ENCODE measurements around the gene RNF180. TPM values are rescaled to one million over a fixed set of nuclear protein-coding genes. Genes with fewer than 3 reads are reported as not detected.

Gene RNF180, protein sequence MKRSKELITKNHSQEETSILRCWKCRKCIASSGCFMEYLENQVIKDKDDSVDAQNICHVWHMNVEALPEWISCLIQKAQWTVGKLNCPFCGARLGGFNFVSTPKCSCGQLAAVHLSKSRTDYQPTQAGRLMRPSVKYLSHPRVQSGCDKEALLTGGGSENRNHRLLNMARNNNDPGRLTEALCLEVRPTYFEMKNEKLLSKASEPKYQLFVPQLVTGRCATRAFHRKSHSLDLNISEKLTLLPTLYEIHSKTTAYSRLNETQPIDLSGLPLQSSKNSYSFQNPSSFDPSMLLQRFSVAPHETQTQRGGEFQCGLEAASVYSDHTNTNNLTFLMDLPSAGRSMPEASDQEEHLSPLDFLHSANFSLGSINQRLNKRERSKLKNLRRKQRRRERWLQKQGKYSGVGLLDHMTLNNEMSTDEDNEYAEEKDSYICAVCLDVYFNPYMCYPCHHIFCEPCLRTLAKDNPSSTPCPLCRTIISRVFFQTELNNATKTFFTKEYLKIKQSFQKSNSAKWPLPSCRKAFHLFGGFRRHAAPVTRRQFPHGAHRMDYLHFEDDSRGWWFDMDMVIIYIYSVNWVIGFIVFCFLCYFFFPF
- total RNA-seq, result 11.0 TPM
- long read RNA-seq, partial matches to known transcripts, result 0 of 1 reads
- long read RNA-seq, other reads (novel, unspliced or antisense), result 1 of 1 reads

DNA sequence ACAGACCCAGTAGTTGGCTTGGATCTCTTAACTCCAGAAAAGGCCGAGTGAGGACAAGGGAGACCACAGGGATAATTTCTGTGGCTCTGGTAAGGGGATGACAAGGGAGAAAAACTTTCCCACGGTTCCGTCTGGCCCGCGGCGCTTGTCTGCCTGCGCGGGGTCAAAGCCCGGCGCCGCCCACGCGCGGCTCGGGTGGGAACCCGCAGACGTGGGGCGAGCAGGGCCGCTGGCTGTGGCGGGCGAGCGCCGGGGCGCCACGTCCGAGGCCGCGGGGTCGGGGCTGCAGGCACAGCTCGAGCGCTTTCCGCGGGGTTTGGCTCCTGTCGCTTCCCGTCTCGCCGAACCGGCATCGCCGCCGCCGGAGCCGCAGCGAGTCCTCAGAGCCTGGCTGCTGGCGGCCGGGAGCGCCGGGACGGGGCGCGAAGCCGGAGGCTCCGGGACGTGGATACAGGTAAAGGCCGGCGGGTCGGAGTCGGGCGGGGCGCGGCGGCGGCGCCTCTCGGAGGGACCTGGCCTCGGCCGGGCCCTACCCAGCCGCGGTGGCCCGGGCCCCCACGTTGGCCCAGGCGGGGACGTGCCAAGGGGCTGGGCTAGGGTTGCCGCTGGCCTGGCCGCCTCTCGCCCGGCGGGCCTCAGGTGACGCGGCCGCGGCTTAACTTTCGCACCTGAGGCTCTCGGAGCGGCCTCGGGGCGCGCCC lies at the start of gene RNF180:
RNF180 (plus strand) TSS at position 344 of the 701 bp plus-strand sequence. CDS start 34,965 bp downstream, outside the sequence.
- DNase-seq (ENCODE audit: missing footprints) (peak; percentile 76), ATAC-seq (peak; percentile 90)
- intact Hi-C loops (cut with DNase I), result no loop called here

DNA sequence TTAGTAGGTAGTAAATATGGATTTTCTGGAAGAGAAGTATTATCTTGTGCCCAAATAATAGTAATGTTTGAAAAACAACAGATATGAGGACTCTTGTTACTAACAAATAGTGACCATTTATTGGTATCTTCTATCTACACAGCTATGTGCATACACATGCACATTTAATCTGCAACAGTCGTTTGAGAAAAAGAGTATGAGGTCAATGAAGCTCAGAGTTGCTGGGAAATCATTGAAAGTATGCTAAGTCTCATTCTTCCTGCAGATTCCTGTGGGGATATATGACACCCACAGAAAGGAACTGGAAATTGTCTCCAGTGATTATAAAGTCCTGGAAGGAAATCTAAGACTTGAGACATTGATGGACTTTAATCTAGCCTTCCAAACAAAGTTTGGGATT lies 40.1 kb upstream of the RNF180 start:
- intact Hi-C loops (cut with DNase I), result no loop called here
- DNase-seq (ENCODE audit: missing footprints) (no peak), ATAC-seq (no peak)

DNA sequence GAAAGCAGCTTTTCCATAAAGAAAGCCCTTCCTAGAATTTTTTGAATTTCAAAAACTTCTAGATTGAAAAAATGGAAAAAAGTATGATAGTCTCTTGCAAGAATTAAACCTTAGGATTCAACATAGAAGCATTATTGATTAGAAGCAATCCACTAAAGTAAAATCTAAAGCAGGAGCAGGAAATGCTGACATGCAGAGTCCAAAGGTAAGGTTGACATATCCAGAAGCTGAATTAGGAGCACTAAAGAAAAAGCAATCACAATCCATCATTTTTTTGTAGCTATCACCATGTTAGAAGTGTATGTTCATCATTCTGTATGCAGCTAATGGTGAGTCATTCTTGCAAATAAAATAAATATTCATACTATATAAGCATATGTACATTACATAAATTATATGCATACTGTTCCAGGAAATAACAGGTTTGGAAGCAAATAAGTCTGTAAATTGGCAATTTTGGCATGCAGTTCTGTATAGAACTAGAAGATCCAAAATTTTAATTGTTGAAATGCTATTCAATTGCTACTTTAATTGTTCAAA lies 39.4 kb upstream of the RNF180 start:
- no peak for ATAC-seq
- intact Hi-C loops (cut with DNase I), result no loop called here
- no peak for DNase-seq (ENCODE audit: missing footprints)

DNA sequence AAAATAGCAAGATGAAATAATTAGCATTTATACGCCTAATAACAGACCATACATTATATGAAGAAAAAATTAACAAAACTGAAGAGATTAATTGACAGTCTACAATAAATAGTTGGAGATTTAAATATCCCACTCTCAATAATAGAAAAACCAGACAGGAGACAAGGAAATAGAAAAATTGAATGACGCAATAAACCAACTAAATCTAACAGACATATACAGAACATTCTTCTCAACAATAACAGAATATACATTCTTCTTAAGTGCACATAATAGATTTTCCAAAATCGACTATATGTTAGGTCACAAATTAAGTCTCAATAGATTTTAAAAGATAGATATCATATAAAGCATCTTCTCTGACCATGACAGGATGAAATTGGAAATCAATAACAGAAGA lies 25.6 kb upstream of the RNF180 start:
- DNase-seq (ENCODE audit: missing footprints) (no peak), ATAC-seq (no peak)
- intact Hi-C loops (cut with DNase I), result loop anchor here (10.0 kb wide), 1 partner anchor 645 kb away; no protein-coding TSS in a partner anchor

DNA sequence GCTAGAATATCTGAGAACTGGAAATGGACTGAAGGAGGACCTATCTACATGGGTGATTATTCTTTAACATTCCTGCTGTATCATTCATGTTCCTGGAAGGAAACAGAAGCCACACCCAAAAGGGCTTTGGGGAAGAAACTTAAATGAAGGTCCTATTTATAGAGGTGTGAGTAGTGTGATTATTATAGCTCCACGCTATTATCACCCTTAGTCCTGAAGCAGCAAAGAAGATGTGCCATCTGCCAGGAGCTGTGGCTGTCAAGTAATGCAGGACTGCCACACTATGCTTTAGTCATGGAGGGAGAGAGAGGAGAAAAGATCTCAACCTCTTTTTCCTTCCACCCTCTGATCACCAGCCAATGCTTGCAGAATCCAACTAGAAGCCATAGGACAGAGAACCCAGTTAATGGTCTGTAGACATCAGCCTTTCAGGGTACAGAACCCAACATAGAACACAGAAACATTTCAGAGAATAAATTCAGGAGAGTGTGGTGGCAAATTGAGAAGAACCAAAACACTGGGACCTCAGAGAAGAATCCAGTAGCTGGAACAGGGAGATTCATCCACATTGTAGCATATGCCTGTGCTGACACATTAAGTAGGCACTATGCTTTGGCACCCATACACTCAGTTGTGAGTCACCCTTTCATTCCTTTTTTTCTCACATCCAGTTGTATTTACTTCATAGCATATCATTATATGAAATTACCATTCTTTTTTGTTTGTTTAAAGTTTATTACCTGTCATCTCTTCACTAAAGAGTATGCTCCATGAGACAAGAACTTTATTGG lies 21.0 kb upstream of the RNF180 start:
- no peak for DNase-seq (ENCODE audit: missing footprints)
- intact Hi-C loops (cut with DNase I), result loop anchor here (10.0 kb wide), 1 partner anchor 640 kb away; no protein-coding TSS in a partner anchor
- peak; percentile 59 for ATAC-seq

DNA sequence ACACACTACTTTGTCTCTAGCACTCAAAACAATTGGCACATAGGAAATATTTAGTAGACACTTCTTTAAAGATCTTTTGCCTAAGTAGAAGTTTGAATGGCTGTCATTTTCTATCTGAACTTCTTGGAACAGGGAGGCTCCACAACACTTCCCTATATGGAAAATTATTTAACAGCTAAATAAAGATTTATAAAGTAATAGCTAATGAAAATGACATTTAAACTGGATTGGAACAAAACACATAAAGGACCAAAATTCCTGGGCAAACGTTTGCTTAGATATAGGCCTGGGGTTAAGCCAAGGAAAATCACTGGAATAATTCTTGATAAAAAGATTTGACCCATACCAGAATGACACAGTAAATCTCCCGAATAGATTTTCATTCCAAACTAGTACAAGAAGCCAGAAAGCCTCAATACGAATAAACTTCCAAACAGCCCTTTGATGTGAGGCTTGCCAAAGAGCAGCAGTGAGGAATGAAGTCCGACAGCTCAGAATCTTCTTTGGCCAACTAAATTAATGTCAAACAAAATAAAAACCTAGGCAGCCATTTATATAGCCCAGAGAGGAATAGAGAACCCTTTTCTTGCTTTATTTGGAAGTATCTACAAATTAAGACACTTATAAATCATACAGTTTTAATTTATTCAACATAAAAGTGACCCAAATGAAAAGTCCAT lies 20.3 kb upstream of the RNF180 start:
- ATAC-seq (no peak), DNase-seq (ENCODE audit: missing footprints) (no peak)
- intact Hi-C loops (cut with DNase I), result loop anchor here (10.0 kb wide), 1 partner anchor 639 kb away; no protein-coding TSS in a partner anchor

DNA sequence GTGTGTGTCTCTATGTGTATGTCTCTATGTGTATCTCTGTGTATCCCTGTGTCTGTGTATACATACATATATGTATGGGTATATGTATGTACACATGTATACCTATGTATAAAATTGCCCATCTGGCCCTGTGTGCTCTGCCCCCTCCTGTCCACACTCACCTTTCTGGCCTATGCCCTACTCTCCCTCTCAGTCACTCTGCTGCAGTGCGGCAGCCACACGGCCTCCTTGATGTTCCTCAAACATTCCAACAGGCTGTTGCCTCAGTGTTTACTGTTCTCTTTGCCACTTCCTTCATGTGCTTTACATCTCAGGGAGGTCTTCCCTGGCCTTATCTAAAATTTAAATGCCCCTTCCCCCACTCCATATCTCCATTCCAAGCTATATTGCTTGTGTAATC lies 18.3 kb upstream of the RNF180 start:
- no peak for ATAC-seq
- intact Hi-C loops (cut with DNase I), result loop anchor here (1.0 to 10.0 kb wide), 2 partner anchors 465 to 637 kb away; no protein-coding TSS in a partner anchor
- DNase-seq (ENCODE audit: missing footprints), result no peak

DNA sequence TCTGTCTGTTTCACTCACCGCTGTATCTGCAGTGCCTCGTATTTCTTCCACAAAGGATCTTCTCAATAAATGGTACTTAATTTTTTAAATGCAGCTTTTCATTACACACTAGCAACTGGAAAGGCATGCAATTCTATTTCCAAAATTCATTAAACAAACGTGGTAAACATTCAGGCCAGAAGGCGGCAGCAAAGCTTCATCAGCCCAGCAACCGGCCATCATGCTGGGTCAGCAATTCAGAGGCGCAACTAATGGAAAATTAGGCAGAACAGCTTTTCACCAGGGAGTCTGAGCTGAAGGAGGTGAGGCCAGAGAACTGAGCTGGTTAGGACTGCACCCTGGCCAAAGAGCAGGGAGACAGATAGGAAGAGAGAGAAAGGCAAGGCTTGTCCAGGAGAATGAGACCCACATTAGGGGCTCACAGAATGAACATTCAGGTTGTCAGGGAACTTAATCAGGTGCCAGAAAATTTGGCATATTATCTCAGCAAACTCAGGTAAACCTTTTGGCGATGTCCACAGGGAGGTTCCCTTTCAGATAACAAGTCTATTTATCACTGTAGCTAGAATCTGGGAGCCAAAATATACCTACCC lies 17.7 kb upstream of the RNF180 start:
- ATAC-seq, result peak; percentile 71
- intact Hi-C loops (cut with DNase I), result loop anchor here (1.0 to 10.0 kb wide), 3 partner anchors 61 to 637 kb away; no protein-coding TSS in a partner anchor
- peak; percentile 79 for DNase-seq (ENCODE audit: missing footprints)

DNA sequence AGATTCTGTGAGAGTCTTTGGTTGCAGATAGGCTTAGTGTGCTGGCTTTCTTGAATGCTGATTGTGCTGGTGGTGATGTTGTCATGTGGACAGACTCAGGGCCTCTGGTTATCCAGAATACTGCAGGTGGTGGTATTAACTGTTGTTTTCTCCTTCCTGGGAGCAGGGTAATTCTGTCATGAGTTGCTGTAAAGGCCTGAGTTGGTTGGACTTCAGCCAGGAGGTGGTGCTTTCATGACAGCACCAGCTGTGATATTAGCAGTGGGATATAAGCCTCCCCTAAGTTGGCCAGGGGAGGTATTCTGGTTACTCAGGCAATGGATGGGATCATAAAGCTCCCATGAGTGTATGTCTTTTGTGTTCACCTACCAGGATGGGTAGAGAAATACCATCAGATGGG lies 16.4 kb upstream of the RNF180 start:
- DNase-seq (ENCODE audit: missing footprints), result no peak
- intact Hi-C loops (cut with DNase I), result loop anchor here (2.0 to 10.0 kb wide), 2 partner anchors 60 to 636 kb away; no protein-coding TSS in a partner anchor
- ATAC-seq, result no peak

DNA sequence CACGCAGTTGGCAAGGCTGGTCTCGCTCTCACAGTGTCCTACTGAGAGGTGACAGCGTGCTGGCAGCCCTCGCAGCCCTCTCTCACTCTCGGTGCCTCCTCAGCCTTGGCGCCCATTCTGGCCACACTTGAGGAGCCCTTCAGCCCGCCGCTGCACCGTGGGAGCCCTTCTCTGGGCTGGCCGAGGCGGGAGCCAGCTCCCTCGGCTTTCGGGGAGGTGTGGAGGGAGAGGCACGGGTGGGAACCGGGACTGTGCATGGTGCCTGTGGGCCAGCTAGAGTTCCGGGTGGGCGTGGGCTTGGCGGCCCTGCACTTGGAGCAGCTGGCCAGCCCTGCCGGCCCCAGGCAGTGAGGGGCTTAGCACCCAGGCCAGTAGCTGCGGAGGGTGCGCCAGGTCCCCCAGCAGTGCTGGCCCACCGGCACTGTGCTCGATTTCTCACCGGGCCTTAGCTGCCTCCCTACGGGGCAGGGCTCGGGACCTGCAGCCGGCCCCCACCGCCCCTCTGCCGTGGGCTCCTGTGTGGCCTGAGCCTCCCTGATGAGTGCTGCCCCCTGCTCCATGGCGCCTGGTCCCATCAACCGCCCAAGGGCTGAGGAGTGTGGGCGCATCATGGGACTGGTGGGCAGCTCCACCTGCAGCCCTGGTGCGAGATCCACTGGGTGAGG lies 15.7 kb upstream of the RNF180 start:
- intact Hi-C loops (cut with DNase I), result loop anchor here (2.0 to 10.0 kb wide), 2 partner anchors 59 to 635 kb away; no protein-coding TSS in a partner anchor
- DNase-seq (ENCODE audit: missing footprints) (no peak), ATAC-seq (no peak)

DNA sequence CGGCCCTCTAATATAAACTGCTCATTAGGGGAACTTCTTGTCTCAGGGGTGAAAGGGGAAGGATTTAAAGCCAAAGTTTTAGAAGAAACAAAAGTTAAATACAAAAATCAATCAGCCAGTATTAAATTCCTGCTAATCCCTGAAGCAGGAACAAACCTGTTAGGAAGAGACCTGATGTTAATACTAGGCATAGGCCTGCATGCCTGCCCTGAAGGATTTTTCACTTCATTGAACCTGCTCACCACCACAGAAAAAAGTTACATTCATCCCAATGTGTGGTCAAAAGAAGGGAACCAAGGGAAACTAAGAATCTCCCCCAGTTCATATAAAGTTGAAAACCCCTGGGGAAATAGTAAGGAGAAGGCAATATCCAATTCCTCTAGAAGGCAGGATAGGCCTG lies 9.4 kb upstream of the RNF180 start:
- ATAC-seq (no peak), DNase-seq (ENCODE audit: missing footprints) (no peak)
- intact Hi-C loops (cut with DNase I), result no loop called here

DNA sequence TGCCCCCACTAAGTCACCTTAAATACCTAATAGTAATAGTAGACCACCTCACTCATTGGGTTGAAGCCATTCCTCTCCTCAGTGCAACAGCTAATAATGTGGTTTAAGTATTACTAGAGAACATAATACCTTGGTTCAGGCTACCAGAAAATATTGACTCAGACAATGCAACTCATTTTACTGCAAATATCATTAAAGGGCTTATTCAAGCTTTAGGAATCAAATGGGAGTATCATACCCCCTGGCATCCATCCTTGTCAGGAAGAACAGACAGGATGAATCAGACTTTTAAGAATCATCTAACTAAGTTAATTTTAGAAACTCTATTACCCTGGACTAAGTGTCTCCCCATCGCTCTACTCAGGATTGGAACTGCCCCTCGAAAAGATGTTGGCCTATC lies 6.8 kb upstream of the RNF180 start:
- intact Hi-C loops (cut with DNase I), result no loop called here
- no peak for DNase-seq (ENCODE audit: missing footprints)

DNA sequence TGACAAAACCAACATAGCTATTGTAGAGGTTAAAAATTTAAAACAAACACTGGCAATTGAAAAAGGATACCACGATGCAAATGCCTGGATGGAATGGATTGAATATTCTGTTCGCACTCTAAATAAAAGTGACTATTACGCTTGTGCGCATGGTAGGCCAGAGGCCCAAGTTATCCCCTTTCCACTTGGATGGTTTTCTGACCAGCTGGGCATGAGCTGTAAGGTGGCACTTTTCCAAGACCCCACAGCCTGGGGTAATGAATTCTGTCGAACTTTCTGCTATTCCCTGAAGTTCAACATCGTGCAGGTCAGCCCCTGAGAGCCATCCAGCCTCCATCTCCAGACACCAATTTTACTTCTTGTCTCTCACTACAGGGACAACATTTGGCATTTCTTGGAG lies 5.4 kb upstream of the RNF180 start:
- DNase-seq (ENCODE audit: missing footprints), result no peak
- intact Hi-C loops (cut with DNase I), result no loop called here
- ATAC-seq, result no peak

More for the DNA sequence above, 6.8 kb upstream of the RNF180 start:
- no peak for ATAC-seq

DNA sequence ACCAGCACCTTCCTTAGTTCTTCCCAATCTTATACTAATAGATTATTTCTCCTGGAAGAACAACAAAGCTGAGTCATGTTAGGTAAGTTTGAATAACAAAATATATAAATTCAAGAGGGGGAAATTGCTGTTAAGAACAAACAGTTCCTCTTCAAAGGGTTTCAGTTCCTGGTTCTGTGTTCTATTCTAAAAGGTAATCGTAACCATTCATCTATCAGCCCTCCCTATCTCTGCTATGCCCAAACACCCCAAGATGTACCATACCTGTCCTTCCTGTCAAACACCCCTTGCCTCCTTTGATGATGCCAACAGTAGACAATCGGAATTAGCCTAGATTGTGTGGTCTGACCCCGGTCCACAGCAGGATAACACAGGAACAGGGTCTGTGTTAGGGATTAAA lies 4.2 kb upstream of the RNF180 start:
- intact Hi-C loops (cut with DNase I), result no loop called here
- ATAC-seq (no peak), DNase-seq (ENCODE audit: missing footprints) (no peak)

DNA sequence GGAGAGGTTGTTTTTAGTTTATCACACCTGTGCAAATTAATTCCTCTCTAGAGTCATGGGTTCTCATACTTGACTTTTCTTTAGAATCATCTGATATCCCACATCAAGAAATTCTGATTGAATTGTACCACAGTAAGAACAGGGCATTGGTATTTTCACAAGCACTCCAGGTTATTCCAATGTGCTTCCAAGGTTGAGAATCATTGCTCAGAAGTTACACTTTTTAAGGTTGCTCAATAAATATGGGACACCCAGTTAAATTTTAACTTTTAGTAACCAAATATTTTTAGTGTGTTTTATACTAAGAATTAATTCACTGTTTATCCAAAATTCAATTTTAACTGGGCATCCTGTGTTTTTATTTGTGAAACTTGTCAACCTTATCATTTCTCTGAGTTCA lies 2.5 kb upstream of the RNF180 start:
- intact Hi-C loops (cut with DNase I), result no loop called here
- DNase-seq (ENCODE audit: missing footprints) (no peak), ATAC-seq (no peak)

DNA sequence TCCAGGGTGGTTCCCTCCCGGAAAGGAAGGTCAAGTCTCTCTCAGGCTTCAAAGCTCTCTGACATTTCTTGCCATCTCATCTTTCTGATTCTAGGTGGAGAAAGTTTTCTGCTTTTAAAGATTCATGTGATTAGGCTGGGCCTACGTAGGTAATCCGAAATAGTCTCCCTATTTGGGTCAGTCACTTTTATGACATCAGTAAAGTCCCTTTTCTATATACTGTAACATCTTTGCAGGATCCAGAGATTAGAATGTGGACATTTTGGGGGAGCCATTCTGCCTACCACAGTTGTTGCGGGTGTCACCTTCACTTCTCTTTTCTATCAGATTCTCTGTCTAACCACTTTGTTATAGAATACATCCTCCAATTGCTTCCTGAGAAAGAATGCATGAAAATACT lies 1.9 kb upstream of the RNF180 start:
- ATAC-seq (no peak), DNase-seq (ENCODE audit: missing footprints) (no peak)
- intact Hi-C loops (cut with DNase I), result no loop called here

DNA sequence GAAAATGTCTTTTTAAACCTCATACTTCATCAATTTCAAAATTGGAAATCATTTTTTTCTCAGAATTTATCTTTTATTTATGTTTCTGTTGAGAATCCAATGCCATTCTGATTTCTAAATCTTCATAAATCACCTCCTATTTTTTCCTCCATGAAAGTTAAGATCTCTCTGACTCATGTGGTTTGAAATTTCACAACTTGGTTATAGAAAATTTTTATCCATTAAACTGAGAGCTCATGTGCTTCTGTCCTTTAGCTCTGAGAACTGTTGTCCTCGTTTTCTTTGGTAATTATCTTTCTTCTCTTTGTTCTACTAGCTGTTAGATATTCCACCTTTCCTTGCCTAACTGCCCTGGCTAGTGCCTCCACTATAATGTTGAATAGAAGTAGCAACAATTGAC lies 1.5 kb upstream of the RNF180 start:
- no peak for DNase-seq (ENCODE audit: missing footprints)
- no peak for ATAC-seq
- intact Hi-C loops (cut with DNase I), result no loop called here
